Liver (tissue), 9 donors: ENCODE data around the gene HOXA1. TPM values are rescaled to one million over a fixed set of nuclear protein-coding genes. Genes with fewer than 3 reads are reported as not detected.

Experiments used
- DNase-seq: peaks from one replicate; pipeline ENCODE4 v3.0.0-alpha.2; 2017; ENCODE audit warnings: low spot score
- H3K27ac ChIP-seq, 2 donors: one replicate each; pipeline ENCODE4 v1.7.0; 2013; ENCODE audit warnings: inconsistent platforms in 2 of 2, low read length in 2 of 2, control low read depth in 1 of 2, low read depth in 1 of 2, mild to moderate bottlenecking in 1 of 2
- H3K27me3 ChIP-seq, 4 donors: one replicate each; pipeline versions ENCODE4 v1.6.1 to v1.7.0; 2013; ENCODE audit warnings: low read length in 3 of 4, inconsistent platforms in 1 of 4, mild to moderate bottlenecking in 1 of 4, moderate library complexity in 1 of 4; ENCODE audit not compliant: control insufficient read depth in 4 of 4, insufficient read depth in 4 of 4
- H3K36me3 ChIP-seq, 4 donors: one replicate each; pipeline versions ENCODE4 v1.6.1 to v1.7.0; 2013; ENCODE audit warnings: low read length in 3 of 4, mild to moderate bottlenecking in 3 of 4, low read depth in 1 of 4, moderate library complexity in 1 of 4; ENCODE audit not compliant: control insufficient read depth in 4 of 4, insufficient read depth in 3 of 4
- H3K4me1 ChIP-seq, 4 donors: one replicate each; pipeline versions ENCODE4 v1.6.1 to v1.7.0; 2013; ENCODE audit warnings: low read length in 3 of 4, mild to moderate bottlenecking in 3 of 4, moderate library complexity in 1 of 4; ENCODE audit not compliant: control insufficient read depth in 4 of 4, insufficient read depth in 4 of 4
- H3K4me3 ChIP-seq, 3 donors: one replicate each; pipeline versions ENCODE4 v1.6.1 to v1.7.0; 2013; ENCODE audit warnings: low read length in 3 of 3, control low read depth in 1 of 3, low read depth in 1 of 3, mild to moderate bottlenecking in 1 of 3
- H3K9ac ChIP-seq, 2 donors: one replicate each; pipeline ENCODE4 v1.7.0; 2013; ENCODE audit warnings: low read length in 2 of 2, mild to moderate bottlenecking in 2 of 2, moderate library complexity in 2 of 2, control low read depth in 1 of 2, low read depth in 1 of 2
- H3K9me3 ChIP-seq, 4 donors: one replicate each; pipeline versions ENCODE4 v1.6.1 to v1.7.0; 2013; ENCODE audit warnings: low read length in 3 of 4; ENCODE audit not compliant: control insufficient read depth in 4 of 4
- EGR1 ChIP-seq, 2 donors: IDR thresholded peaks; 2 replicates each; pipeline ENCODE4 v1.6.1; 2016 to 2018; ENCODE audit warnings: antibody characterized with exemption in 2 of 2, low read depth in 2 of 2
- FOXA1 ChIP-seq: IDR thresholded peaks from 2 replicates; pipeline ENCODE4 v1.6.1; 2016; ENCODE audit warnings: antibody characterized with exemption
- FOXA2 ChIP-seq: IDR thresholded peaks from 2 replicates; pipeline ENCODE4 v1.6.1; 2016; ENCODE audit warnings: antibody characterized with exemption
- GABPA ChIP-seq, 2 donors: IDR thresholded peaks in 1 of 2; conservative IDR thresholded peaks in 1 of 2; 2 replicates each; pipeline ENCODE4 v1.6.1; 2016; ENCODE audit warnings: antibody characterized with exemption in 2 of 2, mild to moderate bottlenecking in 1 of 2, moderate library complexity in 1 of 2
- HNF4A ChIP-seq, 2 donors: conservative IDR thresholded peaks; 2 replicates each; pipeline ENCODE4 v1.6.1; 2016; ENCODE audit warnings: antibody characterized with exemption in 2 of 2, mild to moderate bottlenecking in 2 of 2
- HNF4G ChIP-seq: IDR thresholded peaks from 2 replicates; pipeline ENCODE4 v1.6.1; 2016; ENCODE audit warnings: antibody characterized with exemption
- JUND ChIP-seq, 2 donors: IDR thresholded peaks; 2 replicates each; pipeline ENCODE4 v1.6.1; 2016; ENCODE audit warnings: antibody characterized with exemption in 2 of 2
- NR2F2 ChIP-seq: IDR thresholded peaks from 2 replicates; pipeline ENCODE4 v1.6.1; 2016; ENCODE audit warnings: antibody characterized with exemption
- RAD21 ChIP-seq, 2 donors: IDR thresholded peaks; 2 replicates each; pipeline ENCODE4 v1.6.1; 2016; ENCODE audit warnings: antibody characterized with exemption in 2 of 2, mild to moderate bottlenecking in 2 of 2
- RXRA ChIP-seq, 2 donors: IDR thresholded peaks; 2 replicates each; pipeline ENCODE4 v1.6.1; 2017 to 2018; ENCODE audit warnings: antibody characterized with exemption in 2 of 2, mild to moderate bottlenecking in 1 of 2
- SP1 ChIP-seq: IDR thresholded peaks from 2 replicates; pipeline ENCODE4 v1.6.1; 2018; ENCODE audit warnings: antibody characterized with exemption, mild to moderate bottlenecking
- TAF1 ChIP-seq: conservative IDR thresholded peaks from 2 replicates; pipeline ENCODE4 v1.6.1; 2016; ENCODE audit warnings: antibody characterized with exemption, mild to moderate bottlenecking
- YY1 ChIP-seq: IDR thresholded peaks from 2 replicates; pipeline ENCODE4 v1.6.1; 2016; ENCODE audit warnings: antibody characterized with exemption, mild to moderate bottlenecking
- WGBS: extraction: QIAGEN DNeasy Blood & Tissue Kit; methylation state at CpG from one replicate; pipeline ENCODE4 v1.1.7; 2013; 5-methylcytosine and 5-hydroxymethylcytosine counted together
- polyA plus RNA-seq, 2 donors: library from polyadenylated mRNA; stranded (reverse) in 1 of 2; unstranded in 1 of 2; fragments of 200-250 nt in 1 of 2; fragments of >200 nt in 1 of 2; fragmentation: Nextera tagmentation in 1 of 2; extraction: Ambion mirVana in 1 of 2; gene quantifications; one replicate each; pipeline versions ENCODE4 v1.2.1 to v1.2.3, GENCODE V29; 2013 to 2015
- total RNA-seq, 2 donors: library from RNA; depleted of rRNA; stranded (reverse); fragments of >200 nt; gene quantifications; one replicate each; pipeline ENCODE4 v1.2.3, GENCODE V29; 2014
- TF ChIP-seq, protein P1 (sequence below): fragments of 150-350 bp; IDR thresholded peaks from 2 replicates; pipeline ENCODE4 v1.5.1; 2017; ENCODE audit warnings: improper control_type of control experiment, low read depth, low read length; ENCODE audit not compliant: missing input control
- TF ChIP-seq, protein P2 (sequence below): IDR thresholded peaks from 2 replicates; pipeline ENCODE4 v1.6.1; 2016; ENCODE audit warnings: antibody characterized with exemption
- TF ChIP-seq, protein P3 (sequence below): IDR thresholded peaks from 2 replicates; pipeline ENCODE4 v1.6.1; 2016; ENCODE audit warnings: antibody characterized with exemption
- TF ChIP-seq, protein P4 (sequence below): IDR thresholded peaks from 2 replicates; pipeline ENCODE4 v1.6.1; 2016; ENCODE audit warnings: antibody characterized with exemption
- TF ChIP-seq, protein P5 (sequence below): IDR thresholded peaks from 2 replicates; pipeline ENCODE4 v1.6.1; 2016; ENCODE audit warnings: antibody characterized with exemption, mild to moderate bottlenecking
- donor health status: healthy.
- donor health status: healthy.
- donor health status: healthy.
- donor health status: healthy.
- donor health status: healthy.

The HOXA1 gene
- total and polyA plus RNA-seq, 4 donors = 0.08 to 0.28 (median 0.21) TPM

DNA sequence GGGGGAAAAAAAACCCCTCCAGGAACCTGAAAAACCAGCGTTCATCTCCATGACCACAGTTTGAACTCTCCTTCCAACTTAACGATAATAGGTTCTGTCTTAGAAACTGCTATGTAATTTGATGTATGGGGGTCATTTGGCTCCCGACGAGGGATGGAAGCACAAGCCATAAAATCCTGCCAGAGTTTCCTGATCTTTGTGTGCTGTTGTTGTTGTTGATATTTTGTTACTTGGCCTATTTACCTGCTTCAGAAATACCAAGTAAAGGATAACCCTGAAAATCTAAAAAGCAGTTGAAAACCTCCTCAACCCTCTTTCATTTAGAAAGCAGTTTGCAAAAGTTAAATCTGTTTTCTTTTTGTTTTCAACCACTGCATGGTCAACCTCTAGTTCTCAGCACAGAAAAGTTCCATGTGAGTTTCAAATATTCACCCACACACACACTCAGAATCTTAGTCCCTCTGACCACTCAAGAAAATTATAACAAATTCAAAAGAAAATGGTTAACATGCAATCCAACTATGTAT, 16.0 kb upstream of the HOXA1 start:
- TF ChIP-seq EGR1 (IDR thresholded peaks at IDR 0.05; ENCODE audit: low read depth in 2 of 2) (no peak), HNF4A (conservative IDR thresholded peaks at IDR 0.05) (no peak), YY1 (no peak), JUND (IDR thresholded peaks at IDR 0.05) (no peak), RAD21 (IDR thresholded peaks at IDR 0.05) (no peak), RXRA (IDR thresholded peaks at IDR 0.05) (no peak), HNF4G (no peak), GABPA (IDR thresholded peaks at IDR 0.05 in 1 of 2, conservative IDR thresholded peaks at IDR 0.05 in 1 of 2) (no peak)
- TF ChIP-seq, protein P1, sequence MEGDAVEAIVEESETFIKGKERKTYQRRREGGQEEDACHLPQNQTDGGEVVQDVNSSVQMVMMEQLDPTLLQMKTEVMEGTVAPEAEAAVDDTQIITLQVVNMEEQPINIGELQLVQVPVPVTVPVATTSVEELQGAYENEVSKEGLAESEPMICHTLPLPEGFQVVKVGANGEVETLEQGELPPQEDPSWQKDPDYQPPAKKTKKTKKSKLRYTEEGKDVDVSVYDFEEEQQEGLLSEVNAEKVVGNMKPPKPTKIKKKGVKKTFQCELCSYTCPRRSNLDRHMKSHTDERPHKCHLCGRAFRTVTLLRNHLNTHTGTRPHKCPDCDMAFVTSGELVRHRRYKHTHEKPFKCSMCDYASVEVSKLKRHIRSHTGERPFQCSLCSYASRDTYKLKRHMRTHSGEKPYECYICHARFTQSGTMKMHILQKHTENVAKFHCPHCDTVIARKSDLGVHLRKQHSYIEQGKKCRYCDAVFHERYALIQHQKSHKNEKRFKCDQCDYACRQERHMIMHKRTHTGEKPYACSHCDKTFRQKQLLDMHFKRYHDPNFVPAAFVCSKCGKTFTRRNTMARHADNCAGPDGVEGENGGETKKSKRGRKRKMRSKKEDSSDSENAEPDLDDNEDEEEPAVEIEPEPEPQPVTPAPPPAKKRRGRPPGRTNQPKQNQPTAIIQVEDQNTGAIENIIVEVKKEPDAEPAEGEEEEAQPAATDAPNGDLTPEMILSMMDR = no peak
- TF ChIP-seq, protein P2, sequence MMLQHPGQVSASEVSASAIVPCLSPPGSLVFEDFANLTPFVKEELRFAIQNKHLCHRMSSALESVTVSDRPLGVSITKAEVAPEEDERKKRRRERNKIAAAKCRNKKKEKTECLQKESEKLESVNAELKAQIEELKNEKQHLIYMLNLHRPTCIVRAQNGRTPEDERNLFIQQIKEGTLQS = no peak
- no peaks in the 10 kb centered on the region for H3K36me3 ChIP-seq
- WGBS = 20% methylated on average over 4 of the region's 4 CpGs
- peaks cover 0 to 3% (median 2%) of the 10 kb centered on the region in 4 donors for H3K4me1 ChIP-seq
- H3K27me3 ChIP-seq = peaks cover 0 to 27% (median 4%) of the 10 kb centered on the region in 4 donors
- H3K9ac ChIP-seq = no peak overlapping the region
- H3K27ac ChIP-seq = peak overlapping the region; percentile 46 to 54
- H3K9me3 ChIP-seq = no peaks in the 10 kb centered on the region
- no peak for DNase-seq
- H3K4me3 ChIP-seq = no peak overlapping the region

DNA sequence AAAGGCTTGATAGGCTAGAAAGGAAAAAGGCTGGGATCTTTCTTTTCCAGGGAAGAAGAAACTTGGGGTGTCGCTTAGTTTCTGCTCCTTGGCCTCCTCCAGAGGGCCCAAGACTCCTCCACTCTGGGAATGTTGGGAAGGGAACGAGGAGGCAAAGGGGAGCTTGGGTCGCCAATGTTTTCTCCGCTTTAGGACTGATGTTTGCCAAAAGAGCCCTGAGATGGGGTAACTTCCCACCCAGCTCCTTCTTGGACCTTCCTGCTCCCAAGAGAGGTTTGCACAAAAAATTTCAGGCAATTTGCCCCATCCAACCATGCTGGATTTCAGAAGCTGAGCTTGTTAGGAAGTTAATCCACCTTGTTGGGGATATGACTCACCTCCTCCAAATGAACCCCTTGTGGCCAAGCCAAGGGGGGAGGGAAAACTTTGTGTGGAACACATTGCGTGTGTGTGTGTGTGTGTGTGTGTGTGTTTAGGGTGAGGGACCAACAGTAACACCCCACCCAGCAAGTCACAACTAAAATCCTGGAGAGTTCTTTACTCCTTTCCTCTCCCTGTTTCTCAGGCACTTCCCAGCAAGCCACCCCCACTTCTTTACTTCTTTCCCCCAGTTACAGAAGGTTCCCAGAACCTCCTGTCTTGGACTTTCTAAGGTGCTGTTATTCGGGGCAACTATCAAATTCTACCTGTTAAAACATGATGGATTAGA, 15.4 kb upstream of the HOXA1 start:
- Histone ChIP-seq H3K4me1 (peaks cover 0 to 3% (median 2%) of the 10 kb centered on the region in 4 donors), H3K9me3 (no peaks in the 10 kb centered on the region), H3K9ac (no peak overlapping the region), H3K27ac (peak overlapping the region; percentile 46 to 64), H3K27me3 (peaks cover 0 to 29% (median 4%) of the 10 kb centered on the region in 4 donors), H3K4me3 (no peak overlapping the region), H3K36me3 (no peaks in the 10 kb centered on the region)
- TF ChIP-seq HNF4G (no peak), YY1 (no peak), RAD21 (IDR thresholded peaks at IDR 0.05) (no peak), FOXA2 (no peak), SP1 (no peak), NR2F2 (no peak), FOXA1 (no peak), RXRA (IDR thresholded peaks at IDR 0.05) (no peak), JUND (IDR thresholded peaks at IDR 0.05) (no peak), HNF4A (conservative IDR thresholded peaks at IDR 0.05) (no peak), EGR1 (IDR thresholded peaks at IDR 0.05; ENCODE audit: low read depth in 2 of 2) (no peak), TAF1 (no peak), GABPA (IDR thresholded peaks at IDR 0.05 in 1 of 2, conservative IDR thresholded peaks at IDR 0.05 in 1 of 2) (no peak)
- TF ChIP-seq, protein P3, sequence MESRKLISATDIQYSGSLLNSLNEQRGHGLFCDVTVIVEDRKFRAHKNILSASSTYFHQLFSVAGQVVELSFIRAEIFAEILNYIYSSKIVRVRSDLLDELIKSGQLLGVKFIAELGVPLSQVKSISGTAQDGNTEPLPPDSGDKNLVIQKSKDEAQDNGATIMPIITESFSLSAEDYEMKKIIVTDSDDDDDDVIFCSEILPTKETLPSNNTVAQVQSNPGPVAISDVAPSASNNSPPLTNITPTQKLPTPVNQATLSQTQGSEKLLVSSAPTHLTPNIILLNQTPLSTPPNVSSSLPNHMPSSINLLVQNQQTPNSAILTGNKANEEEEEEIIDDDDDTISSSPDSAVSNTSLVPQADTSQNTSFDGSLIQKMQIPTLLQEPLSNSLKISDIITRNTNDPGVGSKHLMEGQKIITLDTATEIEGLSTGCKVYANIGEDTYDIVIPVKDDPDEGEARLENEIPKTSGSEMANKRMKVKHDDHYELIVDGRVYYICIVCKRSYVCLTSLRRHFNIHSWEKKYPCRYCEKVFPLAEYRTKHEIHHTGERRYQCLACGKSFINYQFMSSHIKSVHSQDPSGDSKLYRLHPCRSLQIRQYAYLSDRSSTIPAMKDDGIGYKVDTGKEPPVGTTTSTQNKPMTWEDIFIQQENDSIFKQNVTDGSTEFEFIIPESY = no peak
- TF ChIP-seq, protein P4, sequence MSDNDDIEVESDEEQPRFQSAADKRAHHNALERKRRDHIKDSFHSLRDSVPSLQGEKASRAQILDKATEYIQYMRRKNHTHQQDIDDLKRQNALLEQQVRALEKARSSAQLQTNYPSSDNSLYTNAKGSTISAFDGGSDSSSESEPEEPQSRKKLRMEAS = no peak
- TF ChIP-seq, protein P1 = no peak
- TF ChIP-seq, protein P5, sequence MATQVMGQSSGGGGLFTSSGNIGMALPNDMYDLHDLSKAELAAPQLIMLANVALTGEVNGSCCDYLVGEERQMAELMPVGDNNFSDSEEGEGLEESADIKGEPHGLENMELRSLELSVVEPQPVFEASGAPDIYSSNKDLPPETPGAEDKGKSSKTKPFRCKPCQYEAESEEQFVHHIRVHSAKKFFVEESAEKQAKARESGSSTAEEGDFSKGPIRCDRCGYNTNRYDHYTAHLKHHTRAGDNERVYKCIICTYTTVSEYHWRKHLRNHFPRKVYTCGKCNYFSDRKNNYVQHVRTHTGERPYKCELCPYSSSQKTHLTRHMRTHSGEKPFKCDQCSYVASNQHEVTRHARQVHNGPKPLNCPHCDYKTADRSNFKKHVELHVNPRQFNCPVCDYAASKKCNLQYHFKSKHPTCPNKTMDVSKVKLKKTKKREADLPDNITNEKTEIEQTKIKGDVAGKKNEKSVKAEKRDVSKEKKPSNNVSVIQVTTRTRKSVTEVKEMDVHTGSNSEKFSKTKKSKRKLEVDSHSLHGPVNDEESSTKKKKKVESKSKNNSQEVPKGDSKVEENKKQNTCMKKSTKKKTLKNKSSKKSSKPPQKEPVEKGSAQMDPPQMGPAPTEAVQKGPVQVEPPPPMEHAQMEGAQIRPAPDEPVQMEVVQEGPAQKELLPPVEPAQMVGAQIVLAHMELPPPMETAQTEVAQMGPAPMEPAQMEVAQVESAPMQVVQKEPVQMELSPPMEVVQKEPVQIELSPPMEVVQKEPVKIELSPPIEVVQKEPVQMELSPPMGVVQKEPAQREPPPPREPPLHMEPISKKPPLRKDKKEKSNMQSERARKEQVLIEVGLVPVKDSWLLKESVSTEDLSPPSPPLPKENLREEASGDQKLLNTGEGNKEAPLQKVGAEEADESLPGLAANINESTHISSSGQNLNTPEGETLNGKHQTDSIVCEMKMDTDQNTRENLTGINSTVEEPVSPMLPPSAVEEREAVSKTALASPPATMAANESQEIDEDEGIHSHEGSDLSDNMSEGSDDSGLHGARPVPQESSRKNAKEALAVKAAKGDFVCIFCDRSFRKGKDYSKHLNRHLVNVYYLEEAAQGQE = no peak
- TF ChIP-seq, protein P2 = no peak
- DNase-seq = no peak
- WGBS = 26% methylated on average over 6 of the region's 6 CpGs
